Right cardiac atrium (tissue), 5 donors: ENCODE measurements around the gene FPR2. TPM values are rescaled to one million over a fixed set of nuclear protein-coding genes. Genes with fewer than 3 reads are reported as not detected.

Source experiments
- ATAC-seq, 2 donors: fragments of 200-7000 bp; cut with Tn5 transposase; one replicate each; pipeline versions ENCODE4 v1.8.0 to v1.9.1; 2020; ENCODE audit warnings: moderate library complexity in 2 of 2, mild to moderate bottlenecking in 1 of 2
- DNase-seq, 3 donors: peaks; one replicate each; pipeline ENCODE4 v3.0.0-alpha.2; 2020
- H3K27ac ChIP-seq: one replicate; pipeline ENCODE4 v1.5.1; 2013; ENCODE audit warnings: mild to moderate bottlenecking, low read length, control low read depth, moderate library complexity
- H3K27me3 ChIP-seq: one replicate; pipeline ENCODE4 v1.6.1; 2013; ENCODE audit not compliant: control insufficient read depth, insufficient read depth
- H3K4me1 ChIP-seq: one replicate; pipeline ENCODE4 v1.6.1; 2013; ENCODE audit warnings: low read length; ENCODE audit not compliant: control insufficient read depth, insufficient read depth
- H3K4me3 ChIP-seq: one replicate; pipeline ENCODE4 v1.5.1; 2013; ENCODE audit warnings: low read length, control low read depth
- H3K9me3 ChIP-seq: one replicate; pipeline ENCODE4 v1.6.1; 2013; ENCODE audit warnings: low read length; ENCODE audit not compliant: control insufficient read depth
- WGBS: extraction: QIAGEN DNeasy Blood & Tissue Kit; methylation state at CpG from one replicate; pipeline ENCODE4 v1.1.7; 2013; 5-methylcytosine and 5-hydroxymethylcytosine counted together
- intact Hi-C, 4 donors: fragments of 100-400 bp; cut with DNase I; formaldehyde crosslinking; loops; one replicate each; pipeline versions ENCODE4 v1.11.0 to v1.14.0; 2022 to 2023
- long read RNA-seq, 4 donors: library from polyadenylated mRNA; unstranded; transcript quantifications; one replicate each; pipeline ENCODE4 v2.0.0, GENCODE V29; 2020 to 2021
- polyA plus RNA-seq: library from polyadenylated mRNA; stranded (reverse); fragments of 200-250 nt; gene quantifications from one replicate; pipeline ENCODE4 v1.2.3, GENCODE V29; 2013
- total RNA-seq, 4 donors: library from RNA; stranded (reverse); fragmentation: NEBNext Ultra II Directional; extraction: Animal tissue kit (Norgen Biotek cat#: 25700); gene quantifications; one replicate each; pipeline ENCODE4 v1.2.1, GENCODE V29; 2021
- donor health status: healthy with polysubstance abuse.
- donor health status: DM: no; HTN: yes; CAD: no.
- donor health status: DM: no; HTN: no; CAD: no.
- donor health status: DM: no; HTN: yes; CAD: no; lungs with severe emphysema.
- donor health status: DM: yes; HTN: yes; CAD: no.

FPR2 gene
- 1 to 10 TPM in 2 of 4 donors, under 1 TPM in 2; 0.42 to 1.4 (median 1.0) TPM for total RNA-seq
- 0.09 TPM for polyA plus RNA-seq
- long read RNA-seq, donor 1, partial matches to known transcripts, result 0 of 1 reads
- long read RNA-seq, donor 1, other reads (novel, unspliced or antisense), result 0 of 1 reads
- long read RNA-seq, donor 2, result 0 reads
- long read RNA-seq, donor 3, partial matches to known transcripts, result 0 of 2 reads
- long read RNA-seq, donor 3, other reads (novel, unspliced or antisense), result 0 of 2 reads
- long read RNA-seq, donor 4, partial matches to known transcripts, result 0 of 1 reads
- long read RNA-seq, donor 4, other reads (novel, unspliced or antisense), result 1 of 1 reads

- ATAC-seq (peak in 1 of 2 donors; percentile 34), DNase-seq (no peak)
- H3K4me1 ChIP-seq, result no peaks in the 10 kb centered on the region
- intact Hi-C loops, result no loop called here
- H3K4me3 ChIP-seq, result no peak within 1 kb of the TSS
- H3K9me3 ChIP-seq, result no peaks in the 10 kb centered on the region
- no peaks in the 10 kb centered on the region for H3K27me3 ChIP-seq
- H3K27ac ChIP-seq, result no peak within 1 kb of the TSS
- WGBS, result 49% methylated on average over 8 of the region's 8 CpGs
Observed at GRCh38 chr19:51760697-51761356, at the start of gene FPR2. FPR2 (plus strand) TSS chr19:51761180; CDS start chr19:51768659, 7,479 bp downstream.

- 83% methylated on average over 1 of the region's 1 CpG for WGBS
- intact Hi-C loops, result no loop called here
- Histone ChIP-seq H3K27me3 (no peaks in the 10 kb centered on the region), H3K4me3 (no peak overlapping the region), H3K27ac (no peak overlapping the region), H3K9me3 (no peaks in the 10 kb centered on the region), H3K4me1 (no peaks in the 10 kb centered on the region)
- ATAC-seq (no peak), DNase-seq (no peak)
Observed at GRCh38 chr19:51711702-51712101, 49.3 kb upstream of the FPR2 start.

DNA sequence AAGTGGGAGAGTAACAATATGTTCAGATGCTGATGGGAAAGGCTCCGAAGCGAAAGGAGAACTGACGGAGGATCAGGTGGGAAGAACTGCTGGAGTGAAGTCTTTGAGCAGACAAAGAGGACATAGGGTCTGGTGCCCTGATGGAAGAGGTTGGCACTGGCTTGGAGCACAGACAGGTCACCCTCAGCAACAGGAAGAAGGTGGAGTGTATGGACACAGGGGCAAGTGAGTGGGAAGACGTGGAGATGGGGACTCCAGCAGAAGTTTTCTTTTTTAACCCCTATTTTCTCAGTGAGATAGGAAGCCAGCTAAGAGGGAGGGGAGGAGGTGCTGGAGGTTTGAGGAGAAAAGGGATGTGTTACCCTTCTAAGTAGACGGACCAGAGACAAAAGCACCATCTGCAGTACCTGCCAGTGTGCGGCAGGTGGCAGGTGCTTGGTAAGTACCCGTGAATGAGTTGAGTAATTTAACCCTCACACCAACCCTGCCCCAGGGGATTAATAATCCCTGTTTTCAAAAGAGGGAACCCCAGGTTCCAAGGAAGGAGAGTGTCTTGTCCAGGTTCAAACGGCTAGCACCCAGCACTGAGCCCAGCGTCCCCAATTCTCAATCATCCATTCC, 48.4 kb upstream of the FPR2 start:
- Histone ChIP-seq H3K27me3 (no peaks in the 10 kb centered on the region), H3K27ac (no peak overlapping the region), H3K9me3 (no peaks in the 10 kb centered on the region), H3K4me3 (no peak overlapping the region), H3K4me1 (no peaks in the 10 kb centered on the region)
- DNase-seq (no peak), ATAC-seq (no peak)
- intact Hi-C loops, result no loop called here
- 38% methylated on average over 9 of the region's 9 CpGs for WGBS

DNA sequence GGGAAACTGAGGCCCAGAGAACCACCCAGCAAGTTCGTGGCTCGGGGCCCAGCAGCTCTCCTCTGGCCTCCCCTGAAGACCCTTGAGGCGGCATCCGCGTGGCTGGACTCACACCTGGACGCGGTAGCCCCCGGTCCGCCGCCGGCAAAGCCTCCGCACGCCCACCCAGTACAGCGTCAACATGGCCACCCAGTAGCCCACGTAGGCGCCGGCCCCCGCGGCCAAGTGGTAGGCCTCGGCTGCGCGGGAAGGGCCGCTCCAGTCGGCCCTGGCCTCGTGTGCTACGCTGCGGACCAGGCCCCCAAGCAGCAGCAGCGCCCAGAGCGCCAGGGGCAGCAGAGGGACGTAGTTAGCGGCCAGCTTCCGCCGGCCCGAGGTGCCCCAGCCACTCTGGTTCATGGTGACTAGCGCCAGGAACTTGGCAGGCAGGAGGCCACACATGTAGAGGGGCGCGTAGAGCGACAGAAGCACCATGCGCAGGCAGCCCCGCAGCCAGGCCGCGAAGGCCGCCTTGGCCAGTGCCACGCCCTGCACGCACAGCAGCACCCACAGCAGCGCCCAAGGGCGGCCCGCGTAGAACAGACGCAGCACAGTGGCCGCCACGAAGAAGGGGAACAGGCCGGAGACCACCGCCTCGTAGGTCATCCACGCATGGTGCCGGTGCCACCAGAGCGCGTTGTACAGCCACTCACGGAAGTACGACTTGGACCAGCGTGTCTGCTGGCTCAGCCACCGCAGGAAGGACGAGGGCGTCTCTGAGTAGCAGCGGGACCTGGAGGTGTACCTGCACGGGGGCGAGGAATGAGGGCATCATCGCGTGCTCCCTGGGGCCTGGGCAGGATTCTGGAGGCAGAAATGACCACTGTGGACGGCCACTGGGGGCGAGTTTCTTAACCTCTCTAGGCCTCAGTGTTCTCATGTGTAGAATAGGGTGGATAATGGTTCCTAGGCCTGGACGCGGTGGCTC, 47.4 kb upstream of the FPR2 start:
- H3K9me3 ChIP-seq, result no peaks in the 10 kb centered on the region
- no peak overlapping the region for H3K4me3 ChIP-seq
- ATAC-seq (peak; percentile 7 to 12), DNase-seq (peak in 2 of 3 donors; percentile 54 to 58)
- intact Hi-C loops, result no loop called here
- no peaks in the 10 kb centered on the region for H3K27me3 ChIP-seq
- H3K27ac ChIP-seq, result no peak overlapping the region
- WGBS, result 93% methylated on average over 74 of the region's 74 CpGs
- no peaks in the 10 kb centered on the region for H3K4me1 ChIP-seq

DNA sequence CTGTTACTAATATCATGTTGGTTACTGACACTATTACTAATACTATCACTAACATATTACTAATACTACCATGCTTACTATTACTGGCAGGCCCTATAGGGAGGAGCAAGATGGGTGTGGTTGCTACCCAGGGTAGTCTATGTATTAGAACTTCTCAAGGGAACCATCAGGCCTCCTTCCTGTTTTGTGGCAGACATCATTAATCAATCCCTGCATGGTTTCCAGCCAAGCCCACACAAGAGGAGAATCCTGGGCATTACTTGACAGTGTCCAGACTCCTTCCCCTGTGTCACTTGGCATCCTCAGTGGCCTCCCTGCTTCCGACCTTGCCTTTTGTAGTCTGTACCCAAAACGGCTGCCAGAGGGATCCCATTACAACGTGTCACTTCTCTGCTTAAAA, 46.1 kb upstream of the FPR2 start:
- Histone ChIP-seq H3K9me3 (no peaks in the 10 kb centered on the region), H3K27ac (no peak overlapping the region), H3K27me3 (no peaks in the 10 kb centered on the region), H3K4me1 (no peaks in the 10 kb centered on the region), H3K4me3 (no peak overlapping the region)
- ATAC-seq (no peak), DNase-seq (no peak)
- intact Hi-C loops, result no loop called here
- WGBS, result 66% methylated on average over 3 of the region's 3 CpGs

GRCh38 chr19:51715850-51716249, 45.1 kb upstream of the FPR2 start:
- Histone ChIP-seq H3K4me1 (no peaks in the 10 kb centered on the region), H3K27ac (no peak overlapping the region), H3K9me3 (no peaks in the 10 kb centered on the region), H3K27me3 (no peaks in the 10 kb centered on the region), H3K4me3 (no peak overlapping the region)
- ATAC-seq, result no peak
- DNase-seq, result no peak
- 90% methylated on average over 3 of the region's 3 CpGs for WGBS
- intact Hi-C loops, result no loop called here

GRCh38 chr19:51716925-51717324, 44.1 kb upstream of the FPR2 start:
- Histone ChIP-seq H3K9me3 (no peaks in the 10 kb centered on the region), H3K4me3 (no peak overlapping the region), H3K27ac (no peak overlapping the region), H3K4me1 (no peaks in the 10 kb centered on the region), H3K27me3 (no peaks in the 10 kb centered on the region)
- intact Hi-C loops, result no loop called here
- 86% methylated on average over 11 of the region's 11 CpGs for WGBS
- no peak for DNase-seq
- ATAC-seq, result no peak

GRCh38 chr19:51719251-51719988, 41.6 kb upstream of the FPR2 start:
- no peaks in the 10 kb centered on the region for H3K27me3 ChIP-seq
- H3K27ac ChIP-seq, result no peak overlapping the region
- intact Hi-C loops, result no loop called here
- no peak overlapping the region for H3K4me3 ChIP-seq
- WGBS, result 5% methylated on average over 83 of the region's 83 CpGs
- ATAC-seq, result peak; percentile 11 to 24
- peak in 1 of 3 donors; percentile 43 for DNase-seq
- H3K4me1 ChIP-seq, result no peaks in the 10 kb centered on the region
- no peaks in the 10 kb centered on the region for H3K9me3 ChIP-seq

DNA sequence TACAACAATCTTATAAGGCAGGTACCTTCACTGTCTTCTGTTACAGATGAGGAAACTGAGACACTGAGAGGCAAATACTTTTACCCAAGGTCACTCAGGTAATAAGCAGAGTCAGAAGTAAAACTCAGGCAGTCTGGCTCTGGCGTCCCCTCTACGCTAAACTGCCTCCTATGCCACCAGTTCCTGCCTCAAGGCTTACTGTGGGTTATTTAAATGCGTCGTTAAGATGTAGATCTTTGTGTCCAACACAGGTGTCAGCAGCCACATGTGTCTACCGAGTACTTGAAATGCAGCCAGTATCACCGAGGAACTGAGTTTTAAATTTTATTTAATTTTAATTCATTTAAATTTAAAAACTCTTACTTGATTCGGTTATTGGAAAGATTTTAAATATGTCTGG, 39.1 kb upstream of the FPR2 start:
- intact Hi-C loops, result loop anchor here in 1 of 4 donors (10.0 kb wide), 1 partner anchor 53 kb away; no protein-coding TSS in a partner anchor
- DNase-seq (no peak), ATAC-seq (no peak)
- 75% methylated on average over 7 of the region's 7 CpGs for WGBS
- H3K4me1 ChIP-seq, result no peaks in the 10 kb centered on the region
- no peak overlapping the region for H3K4me3 ChIP-seq
- no peaks in the 10 kb centered on the region for H3K9me3 ChIP-seq
- no peak overlapping the region for H3K27ac ChIP-seq
- no peaks in the 10 kb centered on the region for H3K27me3 ChIP-seq

- ATAC-seq (no peak), DNase-seq (no peak)
- whole genome bisulfite sequencing, result 76% methylated on average over 2 of the region's 2 CpGs
- Histone ChIP-seq H3K9me3 (no peaks in the 10 kb centered on the region), H3K4me1 (no peaks in the 10 kb centered on the region), H3K27me3 (no peaks in the 10 kb centered on the region), H3K4me3 (no peak overlapping the region), H3K27ac (no peak overlapping the region)
- intact Hi-C loops, result loop anchor here in 1 of 4 donors (10.0 kb wide), 1 partner anchor 52 kb away; no protein-coding TSS in a partner anchor
Observed at GRCh38 chr19:51722492-51722891, 38.5 kb upstream of the FPR2 start.
